ENCODE measurements around the gene CTSF.

DNA sequence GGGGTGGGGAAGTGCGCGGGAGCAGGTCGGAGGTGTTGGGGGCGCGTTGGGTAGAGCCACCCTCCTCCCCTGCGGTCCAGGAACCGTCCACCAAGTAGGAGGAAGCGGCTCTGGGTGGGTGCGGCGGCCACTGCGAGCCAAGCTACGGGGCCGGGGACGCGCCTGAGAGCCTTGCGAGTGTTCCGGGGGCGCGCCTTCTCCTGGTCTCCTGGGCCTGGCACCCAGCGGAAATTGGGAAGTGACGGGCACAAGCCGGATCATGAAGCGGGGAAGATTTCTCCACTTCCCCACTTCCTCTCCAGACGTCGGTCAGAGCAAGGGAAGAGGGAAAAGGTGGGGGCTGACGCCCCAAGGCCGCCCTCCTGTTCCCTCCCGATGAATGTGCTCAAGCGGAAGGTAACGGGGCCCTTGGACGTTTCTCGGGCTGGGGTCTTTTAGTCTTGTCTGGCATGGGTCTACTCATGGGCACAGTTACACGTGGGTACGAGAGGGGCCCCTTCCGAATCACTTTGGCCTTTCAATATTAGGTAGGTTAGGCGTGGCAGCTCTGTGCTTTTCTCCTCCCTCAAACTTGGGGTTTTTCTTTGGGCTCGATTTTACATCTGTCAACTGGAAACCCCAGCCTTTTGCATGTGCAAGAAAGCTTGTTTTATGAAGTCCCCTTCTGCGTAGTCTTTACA, 48.9 kb upstream of the CTSF start:
- no peak for TF ChIP-seq GATA3 (IDR thresholded peaks at IDR 0.05; ENCODE audit: low read depth, low read length)
- no peak for TF ChIP-seq GATA2 (IDR thresholded peaks at IDR 0.05; ENCODE audit: low read depth, low read length)
